ENCODE data around the gene ADCY9. TPM values are rescaled to one million over a fixed set of nuclear protein-coding genes. Genes with fewer than 3 reads are reported as not detected.

The ADCY9 gene
- total RNA-seq, 4 donors from 2014 or later = 19.0 to 32.7 (median 29.6) TPM

- Histone ChIP-seq H3K27ac (no peak overlapping the region), H3K36me3 (no peaks in the 10 kb centered on the region), H3K4me3 (no peak overlapping the region), H3K9me3 (peaks cover 0 to 23% (median 0%) of the 10 kb centered on the region in 4 donors), H3K4me1 (no peaks in the 10 kb centered on the region), H3K27me3 (no peaks in the 10 kb centered on the region)
- WGBS, 2 donors = 85 to 92% methylated on average over 13 to 14 of the region's 17 CpGs
- TF ChIP-seq POLR2A (IDR thresholded peaks at IDR 0.05) = no peak
- TF ChIP-seq CTCF (IDR thresholded peaks at IDR 0.05) = no peak
- TF ChIP-seq EP300 (IDR thresholded peaks at IDR 0.05) = no peak
- no peak for DNase-seq (ENCODE audit: low spot score in 2 of 2)
These were observed 200.6 kb downstream of the ADCY9 start for GRCh38 chr16:3915426-3916260.

DNA sequence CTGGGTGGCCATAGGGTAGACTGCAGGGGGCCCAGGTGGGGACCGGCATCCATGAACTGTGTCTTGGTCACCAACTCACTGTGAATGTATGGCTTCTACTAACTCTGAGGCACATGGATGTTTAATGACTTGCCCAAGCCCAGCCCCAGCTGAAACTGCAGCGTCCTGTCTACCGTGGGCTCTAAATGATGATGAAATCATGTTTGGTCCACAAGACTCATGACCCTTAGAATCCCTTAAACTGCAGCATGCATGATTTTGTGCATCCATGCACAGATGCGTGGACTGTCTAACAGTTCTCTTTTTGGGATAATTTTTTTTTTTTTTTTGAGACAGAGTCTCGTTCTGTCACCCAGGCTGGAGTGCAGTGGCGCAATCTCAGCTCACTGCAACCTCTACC lies 203.3 kb downstream of the ADCY9 start:
- no peak for TF ChIP-seq POLR2A (IDR thresholded peaks at IDR 0.05)
- TF ChIP-seq EP300 (IDR thresholded peaks at IDR 0.05) = no peak
- no peak for TF ChIP-seq CTCF (IDR thresholded peaks at IDR 0.05)
- WGBS, 2 donors = 79 to 81% methylated on average over 5 to 6 of the region's 6 CpGs
- no peak for DNase-seq (ENCODE audit: low spot score in 2 of 2)
- H3K36me3 ChIP-seq = no peaks in the 10 kb centered on the region
- H3K4me3 ChIP-seq = no peak overlapping the region
- no peak overlapping the region for H3K27ac ChIP-seq
- H3K9me3 ChIP-seq = peaks cover 0 to 5% (median 0%) of the 10 kb centered on the region in 4 donors
- H3K4me1 ChIP-seq = no peaks in the 10 kb centered on the region
- no peaks in the 10 kb centered on the region for H3K27me3 ChIP-seq

Small RNAs within 50 kb of the gene (small RNA-seq; reads per million reads assigned to genes)
- not detected for gene AC009171.1

Other genes starting within 250 kb of the ADCY9 start
- gene CREBBP, start 235.7 kb downstream of the ADCY9 start, total RNA-seq = 100 to 1,000 TPM in 1 of 4 donors, 10 to 100 TPM in 3; 67.1 to 106 (median 91.0) TPM
- gene SRL, start 125.6 kb upstream of the ADCY9 start, total RNA-seq = 1 to 10 TPM in 3 of 4 donors, under 1 TPM in 1; 0.84 to 3.6 (median 1.5) TPM
- gene TFAP4, start 156.6 kb upstream of the ADCY9 start, total RNA-seq = 10 to 100 TPM in 2 of 4 donors, 1 to 10 TPM in 2; 6.9 to 16.8 (median 11.7) TPM
- 10 to 100 TPM in 3 of 4 donors, 1 to 10 TPM in 1; 9.0 to 11.1 (median 10.8) TPM for gene GLIS2, start 199.6 kb upstream of the ADCY9 start, total RNA-seq
- gene PAM16, start 234.9 kb upstream of the ADCY9 start, total RNA-seq = 10 to 100 TPM; 45.1 to 95.1 (median 60.7) TPM

Data from tibial nerve (tissue), 4 donors.